TTC549 (cell line): ENCODE results near the gene FXYD2.

Source experiments
- FAIRE-seq: peaks from 2 replicates; lab custom pipeline; 2012; peaks lifted over from hg19 to GRCh38; lab: Jason Lieb, UNC

The FXYD2 gene

DNA sequence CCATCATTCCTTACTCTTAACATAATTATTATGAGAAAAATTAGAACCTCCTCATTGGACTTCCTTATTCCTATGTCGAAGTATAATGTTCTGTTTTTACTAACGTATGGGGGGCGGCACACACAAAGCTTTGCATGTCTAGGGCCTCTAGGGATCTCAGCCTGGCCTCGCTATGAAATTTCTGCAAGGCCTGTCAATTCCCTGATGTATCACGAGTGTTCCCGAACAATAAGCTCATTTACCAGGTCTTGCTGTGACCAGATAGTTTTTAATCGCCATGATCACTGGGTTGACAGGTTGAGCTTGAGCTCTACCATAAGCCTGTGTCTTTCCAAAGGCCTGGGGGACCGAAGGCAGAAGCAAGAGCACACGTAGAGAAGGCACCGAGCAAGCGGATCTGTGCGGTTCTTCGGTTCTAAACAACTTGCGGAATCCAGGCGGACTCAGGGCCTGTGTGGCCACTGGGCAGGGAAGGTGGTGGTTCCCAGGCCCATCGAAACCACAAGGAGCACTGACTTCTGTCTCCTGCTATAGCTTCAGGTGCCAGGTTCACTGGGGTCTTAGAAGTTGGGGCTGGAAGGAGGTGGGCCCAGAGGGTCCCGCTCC, 10.4 kb upstream of the FXYD2 start:
- no peak for FAIRE-seq

DNA sequence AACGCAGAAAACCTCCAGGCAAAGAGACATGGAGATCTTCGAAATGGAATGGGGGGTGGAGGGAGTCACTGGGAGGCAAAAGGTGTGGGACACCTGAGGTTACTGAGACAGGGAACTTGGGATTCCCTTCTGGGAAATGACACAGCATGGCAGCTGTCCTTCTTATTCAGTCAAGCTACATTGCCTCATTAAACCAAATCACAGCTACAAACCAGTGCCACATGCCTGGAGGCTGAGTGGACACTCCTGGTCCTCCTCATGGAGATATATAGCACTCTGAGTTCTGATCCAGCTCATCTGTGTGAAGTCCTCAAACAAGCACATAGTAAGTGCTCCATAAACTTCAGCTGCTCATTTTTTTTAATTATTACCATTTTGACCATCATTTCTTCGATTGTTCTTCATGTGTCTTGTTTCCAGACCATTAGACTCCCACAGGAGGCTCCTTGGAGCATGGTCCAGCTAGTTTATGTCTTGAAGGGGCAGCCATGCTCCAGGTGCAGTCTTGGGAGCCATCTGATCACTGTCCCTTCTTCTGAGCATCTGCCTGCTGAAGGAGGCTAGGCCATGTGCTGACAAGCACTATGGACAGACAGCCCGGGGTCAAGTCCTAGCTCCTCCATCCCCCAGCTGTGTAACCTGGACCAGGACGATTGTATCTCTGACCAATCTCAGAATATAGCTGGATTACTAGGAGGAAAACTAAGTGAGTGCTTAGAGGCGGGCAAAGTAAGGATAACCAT, 9.7 kb upstream of the FXYD2 start:
- no peak for FAIRE-seq

DNA sequence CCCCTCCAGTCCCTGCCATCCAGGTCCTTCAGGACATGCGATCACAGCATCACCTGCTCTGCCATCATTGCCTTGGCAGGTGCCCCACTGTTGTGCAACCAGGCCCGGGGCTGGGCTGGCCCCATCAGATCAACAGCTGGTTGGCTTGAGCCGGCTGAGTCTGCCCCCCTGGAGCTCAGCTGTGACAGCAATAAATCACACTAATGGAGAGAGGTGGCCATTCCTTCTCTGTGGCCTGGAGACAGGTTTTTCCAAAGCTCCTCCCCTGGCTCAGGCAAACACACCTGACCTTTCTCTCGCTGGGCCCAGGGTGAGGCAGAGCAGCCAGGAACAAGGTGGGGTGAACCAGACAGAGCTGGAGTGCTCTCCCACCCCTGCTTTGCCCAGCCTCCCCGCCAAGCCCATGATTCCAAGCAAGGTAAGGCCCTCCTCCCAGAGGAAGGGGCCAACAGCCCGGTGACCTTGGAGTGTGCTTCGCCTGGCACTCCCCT, 8.9 kb upstream of the FXYD2 start:
- FAIRE-seq, result no peak

DNA sequence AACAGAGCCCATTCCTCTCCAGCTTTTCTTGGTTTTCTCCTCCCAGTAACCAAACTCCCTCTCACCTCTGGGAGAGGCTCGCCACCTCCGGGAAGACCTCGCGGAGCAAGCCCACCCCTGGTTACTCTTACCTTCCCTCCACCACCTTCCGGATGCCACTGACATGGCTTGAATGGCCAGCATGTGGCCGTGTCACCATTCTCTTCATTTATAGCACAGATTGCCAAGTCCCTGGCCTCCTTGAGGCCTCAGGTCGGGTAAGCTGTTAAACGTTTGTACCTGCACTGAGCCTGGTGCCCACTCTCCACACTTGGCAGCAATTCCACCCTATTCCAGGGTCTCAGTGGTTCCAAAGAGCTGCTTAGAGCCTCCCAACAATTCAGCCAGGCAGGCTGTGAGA, 8.0 kb upstream of the FXYD2 start:
- FAIRE-seq, result no peak

DNA sequence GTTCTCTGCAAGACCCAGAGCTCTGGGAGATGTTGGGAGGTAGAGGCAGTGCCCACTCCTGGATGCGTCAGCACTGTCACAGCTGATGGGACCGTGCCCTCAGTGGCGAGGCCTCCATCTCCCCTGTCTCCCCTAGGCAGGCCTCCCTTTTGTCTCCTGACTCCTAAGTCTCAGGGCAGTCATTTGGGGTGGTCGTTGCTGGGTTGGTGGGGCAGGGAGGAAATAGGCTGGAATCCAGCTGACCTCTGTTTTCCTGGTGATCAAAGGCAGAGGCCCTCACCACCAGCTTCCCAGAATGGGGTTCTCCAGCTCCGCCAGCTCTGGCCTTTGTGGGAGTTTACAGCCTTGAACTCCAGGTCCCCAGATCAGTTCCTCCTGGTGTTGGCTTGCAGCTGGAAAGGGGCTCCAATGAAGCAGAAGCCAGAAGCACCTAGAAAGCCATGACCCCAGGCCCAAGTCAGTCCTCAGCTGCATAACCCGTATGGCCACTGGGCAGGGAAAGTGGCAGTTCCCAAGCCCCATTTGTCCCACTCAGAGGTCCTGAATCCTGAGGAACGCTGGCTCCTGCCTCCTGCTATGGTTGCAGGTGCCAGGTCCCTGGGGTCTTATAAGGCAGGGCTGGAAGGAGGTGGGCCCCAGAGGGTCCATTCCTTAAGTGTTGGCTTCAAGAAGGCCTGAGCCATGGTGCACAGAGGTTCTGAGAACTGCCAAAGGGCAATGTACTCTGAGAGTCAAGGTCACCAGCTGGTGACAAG, 7.3 kb upstream of the FXYD2 start:
- FAIRE-seq, result no peak

DNA sequence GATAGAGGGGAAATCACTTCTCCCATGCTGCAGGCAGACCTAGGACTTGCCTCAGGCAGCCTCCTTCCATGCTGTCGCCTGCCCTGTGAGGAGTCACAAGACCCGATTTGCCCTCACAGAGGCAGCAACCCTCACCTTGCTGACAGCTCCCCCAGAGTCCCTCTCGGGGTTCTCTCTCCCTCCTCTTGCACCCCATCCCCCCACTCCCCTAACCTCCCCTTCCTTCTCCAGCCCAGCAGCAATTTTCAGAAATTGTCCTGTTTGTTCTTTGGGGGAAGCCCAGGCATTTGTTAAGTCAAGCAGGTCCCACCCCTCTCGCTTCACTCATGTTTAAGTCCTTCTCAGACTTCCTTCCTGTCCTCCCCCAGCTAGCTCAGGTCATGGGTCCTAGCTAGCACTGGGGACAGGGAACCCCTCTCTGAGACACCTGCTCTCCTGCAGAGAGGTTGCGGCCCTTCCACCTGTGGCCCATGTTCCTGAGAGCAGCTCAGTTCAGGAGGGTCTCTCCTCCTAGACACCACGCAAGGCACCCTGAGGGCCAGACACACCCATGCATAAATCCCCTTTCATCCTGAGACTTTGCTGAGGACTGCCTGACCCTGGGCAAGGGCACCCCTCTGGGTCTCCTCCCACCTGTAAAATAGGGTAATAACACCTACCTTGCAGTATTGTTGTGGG, 6.3 kb upstream of the FXYD2 start:
- FAIRE-seq, result no peak

DNA sequence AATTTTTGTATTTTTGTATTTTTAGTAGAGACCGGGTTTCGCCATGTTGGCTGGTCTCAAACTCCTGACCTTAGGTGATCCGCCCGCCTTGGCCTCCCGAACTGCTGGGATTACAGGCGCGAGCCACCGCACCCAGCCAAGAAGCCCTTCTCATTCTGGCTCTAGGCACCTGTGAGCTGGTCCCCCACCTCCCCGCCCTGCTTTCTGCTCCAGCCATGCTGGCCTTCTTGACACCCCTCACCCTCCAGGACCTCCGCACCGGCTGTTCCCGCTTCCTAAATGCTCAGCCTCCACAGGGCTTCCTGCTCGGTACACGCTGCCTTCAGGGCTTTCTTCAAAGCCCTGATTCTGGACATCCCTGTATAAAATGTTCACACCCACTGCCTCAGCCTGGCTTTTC, 5.5 kb upstream of the FXYD2 start:
- no peak for FAIRE-seq

DNA sequence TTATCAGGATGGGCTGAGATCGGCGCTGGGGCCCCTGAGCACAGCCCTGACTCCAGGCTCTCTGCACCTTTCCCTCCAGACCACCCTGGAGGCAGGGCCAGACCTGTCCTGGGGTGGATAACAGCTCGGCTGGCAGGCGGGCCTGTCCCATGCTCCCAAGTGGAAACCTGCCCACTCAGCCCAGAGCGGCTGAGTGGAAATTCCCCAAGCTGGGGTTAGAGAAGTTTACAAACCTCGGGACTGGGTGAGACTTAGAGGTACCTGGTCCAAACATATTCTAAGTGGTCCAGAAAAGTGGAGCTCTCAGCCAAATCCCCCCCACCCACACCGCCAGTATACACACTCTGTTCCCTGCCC, 4.8 kb upstream of the FXYD2 start:
- no peak for FAIRE-seq

DNA sequence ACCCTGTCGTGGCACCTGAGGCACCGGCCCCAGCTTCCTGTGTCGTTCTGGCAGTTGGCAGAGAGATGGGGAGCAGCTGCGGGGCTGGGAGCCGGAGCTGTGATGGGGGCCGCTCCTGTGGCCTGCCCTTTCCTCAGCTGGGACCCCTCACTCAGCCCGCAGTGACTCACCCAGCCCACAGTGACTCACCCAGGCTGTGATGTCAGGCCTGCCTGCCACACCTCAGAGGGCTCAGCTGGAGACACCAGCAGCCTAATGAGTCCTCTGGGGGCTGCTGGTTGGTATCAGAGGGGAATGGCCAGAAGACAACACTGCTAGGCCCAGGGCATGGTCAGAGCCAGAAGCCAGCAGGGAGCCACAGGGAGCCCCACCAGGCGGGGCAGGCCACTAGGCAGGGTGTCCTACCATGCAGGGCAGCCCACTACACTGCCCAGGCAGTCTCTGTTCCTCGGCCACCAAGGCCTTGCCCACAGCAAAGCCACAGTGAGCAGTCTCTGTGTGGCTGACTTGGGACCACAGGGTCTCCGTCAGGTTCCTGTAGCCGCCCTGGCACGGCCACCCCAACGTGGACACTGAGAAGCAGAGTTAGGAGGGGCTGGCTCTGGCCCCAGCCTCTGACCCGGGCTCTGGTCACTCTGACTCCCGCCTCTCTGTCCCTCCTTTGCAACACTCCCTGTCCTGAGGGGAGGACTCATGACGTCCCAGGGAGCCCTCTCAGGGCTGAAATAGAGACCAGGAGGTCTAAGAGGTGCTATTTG, 4.2 kb upstream of the FXYD2 start:
- FAIRE-seq, result no peak

DNA sequence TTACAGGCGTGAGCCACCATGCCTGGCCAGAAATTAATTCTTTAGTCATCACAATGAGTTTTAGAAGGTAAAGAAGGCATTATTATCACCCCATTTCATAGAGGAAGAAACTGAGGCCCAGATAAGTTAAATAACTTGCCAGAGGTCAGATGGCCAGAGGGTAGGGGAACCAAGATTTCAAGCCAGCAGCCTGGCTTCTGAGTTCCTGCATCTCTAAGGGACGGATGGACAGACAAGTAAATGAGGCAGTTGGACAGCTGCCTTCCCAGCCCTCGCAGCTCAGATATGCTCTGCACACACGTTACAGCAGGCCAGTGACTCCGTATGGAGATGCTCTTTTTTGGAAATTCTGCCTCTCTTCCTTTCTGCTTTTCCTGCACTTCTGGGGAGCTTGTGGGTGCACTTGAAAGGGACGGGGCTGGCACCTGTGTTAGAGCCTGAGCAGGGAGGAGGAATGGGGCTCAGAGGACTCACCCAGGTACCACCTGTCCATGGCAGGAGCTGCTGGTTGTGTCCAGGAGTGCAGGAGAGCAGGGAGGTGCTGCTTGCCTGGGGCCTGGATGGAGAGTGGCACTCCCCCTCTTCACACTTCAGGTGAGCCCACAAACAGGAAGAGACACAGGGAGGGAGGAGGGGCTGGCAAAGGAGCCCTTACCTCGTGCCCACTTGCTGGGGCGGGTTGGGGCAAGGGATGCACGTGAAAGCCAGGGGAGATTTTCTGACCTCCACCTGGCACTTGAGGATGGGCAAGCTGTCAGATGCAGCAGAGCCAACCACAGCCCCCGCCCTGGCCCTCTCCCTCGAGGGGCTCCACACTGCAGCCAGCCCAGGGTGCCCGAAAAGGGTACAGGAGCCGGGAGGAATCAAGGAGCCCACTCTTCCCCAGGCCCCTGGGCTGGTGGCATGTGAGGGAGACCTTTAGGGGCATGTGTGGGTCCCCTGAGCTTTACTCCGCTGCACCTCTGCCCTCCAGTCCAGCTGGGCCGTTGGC, 3.3 kb upstream of the FXYD2 start:
- no peak for FAIRE-seq

DNA sequence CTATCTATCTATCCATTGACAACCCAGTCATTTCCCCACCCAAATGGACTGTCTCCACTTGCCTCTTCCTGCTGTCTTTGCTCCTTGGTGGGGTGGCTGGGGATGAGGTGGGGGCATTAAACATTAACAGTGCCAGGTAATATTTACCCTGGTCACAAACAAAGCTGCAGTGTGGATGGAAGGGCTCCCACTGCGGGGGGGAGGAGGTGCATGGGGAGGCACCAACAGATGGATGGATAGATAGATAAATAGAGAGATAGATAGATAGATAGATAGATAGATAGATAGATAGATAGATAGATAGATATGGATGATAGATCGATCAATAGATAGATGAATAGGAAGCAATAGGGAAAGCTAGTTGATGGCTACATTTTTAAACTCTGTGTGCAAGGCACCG, 2.3 kb upstream of the FXYD2 start:
- no peak for FAIRE-seq

DNA sequence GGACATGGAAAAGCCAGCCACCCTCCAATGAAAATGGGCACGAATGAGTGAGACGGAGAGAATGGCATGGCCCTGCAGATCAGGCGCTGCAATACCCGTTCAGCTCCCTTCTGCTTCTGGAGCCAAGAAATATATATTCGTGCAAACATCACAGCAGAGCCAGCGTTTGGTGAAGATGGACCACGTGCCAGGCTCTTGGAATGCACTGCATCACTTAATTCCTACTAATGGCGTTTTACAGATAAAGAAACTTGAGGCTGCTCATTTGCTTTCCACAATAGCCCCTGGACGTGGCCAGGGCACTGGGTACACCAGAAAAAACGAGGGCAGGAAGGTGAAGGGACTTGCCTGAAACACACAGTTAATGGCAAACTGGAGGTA, 1.6 kb upstream of the FXYD2 start:
- FAIRE-seq, result no peak

DNA sequence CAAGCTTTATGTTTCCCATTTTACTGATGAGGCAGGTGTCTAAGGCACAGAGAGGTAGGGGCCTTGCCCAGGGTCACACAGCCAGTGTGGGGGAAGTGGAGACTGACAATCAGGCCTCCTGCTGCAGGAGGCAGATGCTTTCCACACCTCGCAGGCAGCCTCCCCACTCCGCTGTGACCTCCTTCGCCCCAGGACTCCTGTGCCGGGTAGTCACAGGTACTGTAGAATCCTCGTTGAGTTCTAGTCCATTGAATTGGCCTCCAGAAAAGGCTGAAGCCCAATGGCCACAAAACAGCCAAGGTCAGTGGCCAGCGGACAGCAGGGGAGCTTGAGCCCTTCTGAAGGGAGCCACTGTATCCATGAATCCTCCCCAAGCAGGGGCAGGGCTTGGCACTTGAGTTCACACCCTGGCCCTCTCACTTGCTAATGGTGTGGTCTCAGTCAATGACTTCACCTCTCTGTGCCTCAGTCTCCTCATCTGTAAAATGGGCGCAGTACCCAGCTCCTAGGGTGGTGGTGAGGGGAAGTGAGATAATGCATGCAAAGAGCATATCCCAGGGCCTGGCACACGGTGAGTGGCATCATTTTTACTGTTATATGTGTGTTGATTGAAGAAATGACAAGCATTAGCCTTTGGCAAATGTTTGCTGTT, 1.1 kb upstream of the FXYD2 start:
- no peak for FAIRE-seq

DNA sequence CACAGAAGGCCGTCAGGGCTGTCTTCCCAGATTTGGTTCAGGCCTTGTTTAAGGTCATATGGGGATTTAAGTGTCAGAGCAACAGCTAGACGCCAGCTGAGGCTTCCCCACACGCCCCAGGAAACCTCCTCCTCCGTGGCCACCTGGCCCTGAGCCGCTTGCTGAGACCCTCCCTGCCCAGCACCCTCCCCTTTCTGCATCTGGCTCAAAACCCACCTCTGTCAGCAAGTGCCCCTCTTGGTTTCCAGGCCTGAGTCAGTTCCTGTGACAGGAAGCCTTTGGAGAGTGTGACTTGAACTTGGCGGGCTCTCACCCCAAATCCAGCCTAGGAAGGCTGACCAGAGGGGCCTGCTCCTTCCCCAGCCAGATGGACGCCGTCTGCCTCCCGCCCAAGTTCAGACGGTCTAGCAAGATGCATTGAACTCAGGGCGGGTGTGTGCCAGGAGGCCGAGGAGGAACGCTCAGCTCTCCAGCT, 561 bp downstream of the FXYD2 start:
- FAIRE-seq, result no peak

DNA sequence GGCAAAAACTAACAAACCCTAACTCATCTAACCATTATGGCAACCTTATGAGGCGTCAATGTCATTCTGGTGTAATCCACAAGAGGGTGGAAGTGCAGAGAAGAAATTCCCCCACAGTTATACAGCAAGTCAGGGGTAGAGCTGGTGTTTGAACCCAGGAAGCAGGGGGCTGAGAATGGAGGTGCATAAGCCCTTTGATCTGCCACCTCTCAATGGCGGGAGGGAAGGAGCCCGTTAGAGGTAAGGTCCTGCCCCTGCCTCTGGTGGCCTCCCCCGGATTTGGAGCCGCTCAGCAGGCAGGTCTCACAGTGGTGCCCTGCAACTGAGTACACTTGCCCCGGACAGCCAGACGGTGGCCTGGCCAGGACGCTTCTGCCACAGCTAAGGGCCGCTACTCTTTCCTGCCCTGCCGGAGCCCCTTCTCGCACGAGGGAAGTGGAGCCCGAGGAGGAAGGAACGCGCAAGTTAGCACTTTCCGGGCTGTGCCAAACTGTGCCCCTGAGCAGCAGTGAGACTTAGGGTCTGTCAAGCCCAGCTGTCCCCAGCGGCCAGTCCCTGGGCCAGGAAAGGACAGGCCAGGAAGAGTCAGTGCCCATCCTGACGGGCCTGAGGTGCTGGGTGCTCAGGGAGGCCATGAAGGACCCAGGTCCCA, 1.1 kb downstream of the FXYD2 start:
- FAIRE-seq, result no peak

DNA sequence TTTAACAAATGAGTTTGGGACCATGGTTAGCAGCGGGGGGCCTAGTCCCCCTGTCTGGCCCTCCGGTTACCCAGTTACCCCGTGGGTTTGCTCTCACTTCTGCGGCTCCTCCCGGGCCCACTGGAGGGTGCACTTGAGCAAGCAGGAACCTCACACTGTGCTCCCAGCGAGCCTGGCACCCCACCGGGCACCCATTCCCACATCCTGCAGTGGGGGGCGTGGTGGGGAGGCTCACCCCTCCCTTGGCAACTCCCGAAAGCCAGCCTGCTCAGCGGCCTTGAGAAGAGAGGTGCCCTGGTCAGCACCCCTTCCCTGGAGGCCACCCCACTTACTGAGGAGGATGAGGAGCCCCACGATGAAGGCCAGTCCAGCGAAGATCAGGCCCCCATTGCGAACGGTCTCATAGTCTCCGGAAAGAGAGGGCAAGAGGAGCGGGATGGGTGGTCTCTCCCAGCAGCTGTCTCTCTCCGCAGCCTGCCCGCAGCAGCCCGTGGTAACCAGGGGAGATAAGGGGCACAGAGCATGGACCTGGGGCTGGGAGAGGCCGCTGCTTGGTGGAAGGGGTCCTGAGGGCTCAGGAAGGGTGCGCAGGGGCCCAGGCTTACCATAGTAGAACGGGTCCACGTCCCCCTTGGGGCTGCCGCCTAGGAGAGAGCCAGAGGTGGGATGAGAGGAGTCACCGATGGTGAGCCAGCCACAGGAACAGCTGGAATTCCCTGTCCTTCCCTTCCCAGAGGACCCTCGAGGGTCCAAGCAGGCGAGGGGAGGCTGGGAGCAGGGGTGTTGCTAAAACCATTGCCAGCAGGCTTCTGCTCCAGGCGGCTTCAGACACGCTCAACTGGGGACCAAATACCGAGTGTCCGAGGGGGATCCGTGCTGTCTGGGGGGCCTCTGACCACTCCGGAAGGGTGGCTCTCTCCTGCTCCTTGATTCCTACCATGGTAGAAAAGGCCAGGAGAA, 2.2 kb downstream of the FXYD2 start:
- FAIRE-seq, result no peak

DNA sequence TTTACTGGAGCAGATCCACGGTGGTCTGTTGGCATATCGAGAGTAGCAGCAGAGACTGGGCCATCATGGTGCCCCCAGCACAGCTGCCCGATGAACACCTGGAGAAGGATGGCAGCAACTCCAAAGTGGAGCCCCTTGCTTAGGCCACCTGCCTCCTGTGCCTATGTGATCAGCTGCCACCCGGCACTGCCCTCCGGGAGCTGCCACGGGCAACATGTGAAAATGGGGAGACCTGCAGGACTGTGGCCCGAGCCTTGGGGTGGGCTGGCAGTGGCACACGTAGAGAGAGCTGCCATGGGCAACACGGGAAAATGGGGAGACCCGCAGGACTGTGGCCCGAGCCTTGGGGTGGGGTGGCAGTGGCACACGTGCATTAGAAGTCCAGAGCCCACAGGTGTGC, 3.1 kb downstream of the FXYD2 start:
- no peak for FAIRE-seq

DNA sequence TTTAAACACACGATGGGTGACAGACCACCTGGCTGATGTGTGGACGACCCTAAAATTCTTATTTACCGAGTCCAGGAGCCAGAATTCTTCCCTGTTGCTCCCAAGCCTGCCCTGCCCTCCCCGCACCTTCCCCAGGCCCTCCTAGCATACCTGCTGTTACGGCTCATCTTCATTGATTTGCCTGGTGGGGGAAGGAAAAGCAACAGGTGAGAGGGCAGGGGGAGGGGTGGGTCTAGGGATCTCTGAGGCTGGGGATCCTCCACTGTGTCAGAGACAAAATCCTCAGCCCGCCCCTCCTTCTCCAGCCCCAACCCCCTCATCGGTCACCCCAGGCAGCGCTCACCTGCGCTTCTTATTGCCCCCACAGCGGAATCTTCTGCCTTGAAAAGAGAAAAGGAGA, 4.0 kb downstream of the FXYD2 start:
- FAIRE-seq, result no peak

DNA sequence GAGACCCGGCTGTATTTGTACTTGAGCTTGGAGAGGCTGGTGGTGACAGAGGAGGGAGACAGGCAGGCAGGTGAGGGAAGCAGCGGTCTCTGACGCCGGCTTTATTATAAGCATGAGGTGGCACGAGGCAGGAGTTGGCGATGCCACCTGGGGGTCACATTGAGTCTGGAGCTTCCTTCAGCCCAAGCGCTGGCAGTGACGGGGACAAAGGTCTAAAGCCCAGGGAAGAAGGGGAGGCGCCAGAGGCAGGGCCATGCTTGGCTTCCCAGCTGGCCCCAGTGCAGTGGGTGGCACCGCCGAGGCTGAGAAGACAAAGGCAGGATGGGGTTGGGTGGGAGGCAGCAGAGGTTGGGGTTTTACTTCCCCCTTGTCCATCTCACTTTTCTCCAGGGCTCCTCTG, 4.5 kb downstream of the FXYD2 start:
- no peak for FAIRE-seq
